HepG2 (cell line): Measurements from ENCODE around the gene AHRR. TPM values are rescaled to one million over a fixed set of nuclear protein-coding genes. Genes with fewer than 3 reads are reported as not detected.

ENCODE experiments used
- ATAC-seq: fragments of 200-7000 bp; cut with Tn5 transposase; 3 replicates; pipeline ENCODE4 v1.9.1; 2020; ENCODE audit warnings: mild to moderate bottlenecking, moderate library complexity
- BruUV-seq: library from RNA; stranded (reverse); fragments of 400-500 nt; replicated peaks from 2 replicates; lab custom pipeline; 2021; lab: Mats Ljungman, UMichigan
- CTCF ChIA-PET: fragments of 300-600 bp; formaldehyde crosslinking; extraction: SDS; loops from one replicate; lab custom pipeline; 2021; ENCODE audit warnings: low total read pairs, inconsistent platforms, low intra/inter-chr PET ratio; lab: Yijun Ruan, JAX
- POLR2A ChIA-PET: fragments of 350-600 bp; sonication (Branson Sonifier 250); formaldehyde crosslinking; loops from one replicate; lab custom pipeline; 2020; ENCODE audit warnings: antibody characterized with exemption, inconsistent platforms; lab: Yijun Ruan, JAX
- DNase-seq: peaks from one replicate; pipeline ENCODE4 v3.0.0-alpha.2; 2015; ENCODE audit warnings: low spot score
- FAIRE-seq: peaks from 3 replicates; lab custom pipeline; 2011; peaks lifted over from hg19 to GRCh38; lab: Jason Lieb, UNC
- H2AFZ ChIP-seq: one replicate; pipeline ENCODE4 v1.6.1; 2011; ENCODE audit warnings: low read length, inconsistent platforms
- H3K27ac ChIP-seq: fragments of 300-600 bp; 3 replicates; pipeline ENCODE4 v1.8.0; 2011; ENCODE audit warnings: mixed run types, mild to moderate bottlenecking, mixed read lengths, low read length, inconsistent platforms; ENCODE audit not compliant: insufficient read depth; ENCODE audit errors: extremely low read length
- H3K27me3 ChIP-seq, 2 experiments: fragments of 200-600 bp in 1 of 2; 2 replicates in 1 of 2; 3 replicates in 1 of 2; pipeline versions ENCODE4 v1.6.0 to v1.8.0; 2011; ENCODE audit warnings: low read length in 2 of 2, mild to moderate bottlenecking in 2 of 2, moderate library complexity in 2 of 2, inconsistent platforms in 1 of 2; ENCODE audit not compliant: insufficient read depth in 2 of 2, control insufficient read depth in 1 of 2
- H3K36me3 ChIP-seq, 2 experiments: fragments of 200-600 bp in 1 of 2; replicated peaks in 1 of 2; 2 replicates in 1 of 2; 3 replicates in 1 of 2; pipeline versions ENCODE4 v1.5.1 to v1.8.0; 2011; ENCODE audit warnings: low read length in 2 of 2, inconsistent platforms in 1 of 2; ENCODE audit not compliant: insufficient read depth in 2 of 2, control insufficient read depth in 1 of 2
- H3K4me1 ChIP-seq: 2 replicates; pipeline ENCODE4 v1.5.1; 2012; ENCODE audit warnings: low read length, inconsistent platforms; ENCODE audit not compliant: insufficient read depth
- H3K4me2 ChIP-seq: 2 replicates; pipeline ENCODE4 v1.6.0; 2011; ENCODE audit warnings: low read depth, low read length, inconsistent platforms
- H3K4me3 ChIP-seq, 3 experiments: fragments of 200-600 bp in 1 of 3; sonication (generic), shearing (Covaris generic) in 1 of 3; replicated peaks in 1 of 3; 2 replicates each; pipeline ENCODE4 v1.5.1; 2011 to 2016; ENCODE audit warnings: low read length in 3 of 3, inconsistent platforms in 2 of 3, low read depth in 2 of 3, mild to moderate bottlenecking in 2 of 3, control low read depth in 1 of 3, mixed read lengths in 1 of 3; ENCODE audit not compliant: insufficient read depth in 1 of 3
- H3K79me2 ChIP-seq: one replicate; pipeline ENCODE4 v1.6.1; 2011; ENCODE audit warnings: low read length, inconsistent platforms; ENCODE audit not compliant: insufficient read depth
- H3K9ac ChIP-seq: 2 replicates; pipeline ENCODE4 v1.6.0; 2011; ENCODE audit warnings: mild to moderate bottlenecking, low read depth, low read length, inconsistent platforms; ENCODE audit not compliant: insufficient read depth
- H3K9me3 ChIP-seq: 2 replicates; pipeline ENCODE4 v1.5.1; 2012; ENCODE audit warnings: mild to moderate bottlenecking, low read length
- H4K20me1 ChIP-seq: 2 replicates; pipeline ENCODE4 v1.6.0; 2011; ENCODE audit warnings: inconsistent platforms, mild to moderate bottlenecking, low read length, moderate library complexity; ENCODE audit not compliant: insufficient read depth
- ARHGAP35 ChIP-seq: sonication (generic); formaldehyde crosslinking; IDR thresholded peaks from 2 replicates; pipeline ENCODE4 v1.9.0; 2022; ENCODE audit warnings: mild to moderate bottlenecking, inconsistent platforms, moderate library complexity, missing genetic modification reagents, borderline replicate concordance
- CCDC6 ChIP-seq: sonication (generic); formaldehyde crosslinking; IDR thresholded peaks from 2 replicates; pipeline ENCODE4 v1.8.1; 2022; ENCODE audit warnings: mild to moderate bottlenecking, missing genetic modification reagents, moderate library complexity
- CREB3 ChIP-seq: sonication (generic); formaldehyde crosslinking; IDR thresholded peaks from 2 replicates; pipeline ENCODE4 v1.5.0; 2020; ENCODE audit warnings: missing genetic modification reagents
- DDIT3 ChIP-seq: sonication (generic); formaldehyde crosslinking; IDR thresholded peaks from 2 replicates; pipeline ENCODE4 v1.4.0; 2020; ENCODE audit warnings: mild to moderate bottlenecking, missing genetic modification reagents
- HMG20A ChIP-seq: IDR thresholded peaks from 2 replicates; pipeline ENCODE4 v1.6.1; 2016; ENCODE audit warnings: borderline replicate concordance
- RERE ChIP-seq: IDR thresholded peaks from 2 replicates; pipeline ENCODE4 v1.6.1; 2016; ENCODE audit warnings: low read depth, missing genetic modification reagents, missing compliant biosample characterization
- REXO4 ChIP-seq: sonication (generic); formaldehyde crosslinking; IDR thresholded peaks from 2 replicates; pipeline ENCODE4 v1.8.0; 2022; ENCODE audit warnings: missing genetic modification reagents, mild to moderate bottlenecking, borderline replicate concordance
- TBX2 ChIP-seq: sonication (generic); formaldehyde crosslinking; IDR thresholded peaks from 2 replicates; pipeline ENCODE4 v1.5.0; 2020; ENCODE audit warnings: missing genetic modification reagents, mild to moderate bottlenecking, borderline replicate concordance
- TEAD3 ChIP-seq: optimal IDR thresholded peaks from 2 replicates; pipeline ENCODE3; 2016; ENCODE audit warnings: borderline replicate concordance
- ZNF10 ChIP-seq: sonication (generic); formaldehyde crosslinking; IDR thresholded peaks from 2 replicates; pipeline ENCODE4 v1.4.0; 2020; ENCODE audit warnings: mild to moderate bottlenecking, low read depth, missing genetic modification reagents, borderline replicate concordance
- ZNF333 ChIP-seq: sonication (generic); formaldehyde crosslinking; IDR thresholded peaks from 2 replicates; pipeline ENCODE4 v1.4.0; 2020; ENCODE audit warnings: mild to moderate bottlenecking, missing genetic modification reagents, borderline replicate concordance
- ZNF547 ChIP-seq: sonication (generic); formaldehyde crosslinking; IDR thresholded peaks from 2 replicates; pipeline ENCODE4 v1.5.1; 2020; ENCODE audit warnings: mild to moderate bottlenecking, missing genetic modification reagents
- ZNF775 ChIP-seq: sonication (generic); formaldehyde crosslinking; IDR thresholded peaks from 2 replicates; pipeline ENCODE4 v1.4.0; 2020; ENCODE audit warnings: missing genetic modification reagents, mild to moderate bottlenecking, moderate library complexity, borderline replicate concordance
- WGBS: methylation state at CpG from one replicate; pipeline ENCODE4 v1.1.6; 2017; ENCODE audit warnings: low lambda C conversion rate; 5-methylcytosine and 5-hydroxymethylcytosine counted together
- in situ Hi-C: cut with HindIII; loops from 2 replicates; pipeline ENCODE4 v1.10.0; 2017; ENCODE audit warnings: low pct_unique_long_range_greater_than_20kb; ENCODE audit not compliant: extremely low pct_ligation_motif_present
- intact Hi-C: fragments of 100-400 bp; cut with micrococcal nuclease; formaldehyde crosslinking; loops from one replicate; pipeline ENCODE4 v1.10.0; 2022; ENCODE audit not compliant: unreplicated experiment
- polyA plus RNA-seq, 8 experiments: library from polyadenylated mRNA; depleted of rRNA in 3 of 8; stranded (reverse) in 7 of 8; unstranded in 1 of 8; fragments of >200 nt; fragmentation: Illumina TruSeq in 4 of 8; extraction: Trizol in 4 of 8; gene quantifications; 2 replicates each; pipeline versions ENCODE4 v1.2.1 to v1.2.3, GENCODE V29; 2011 to 2016; ENCODE audit warnings: low read depth in 4 of 8, missing spikeins in 1 of 8, mixed read lengths in 1 of 8; ENCODE audit not compliant: insufficient read depth in 1 of 8
- total RNA-seq, 5 experiments: library from RNA; depleted of rRNA; stranded (reverse); fragments of >200 nt; fragmentation: Illumina TruSeq; extraction: Trizol; gene quantifications; 2 replicates each; pipeline ENCODE4 v1.2.3, GENCODE V29; 2016; ENCODE audit warnings: low read depth in 1 of 5

AHRR gene
- total and polyA plus RNA-seq, 2 of the 13 experiments (the other 11 are each of a cell fraction or from before 2014, with no cell fraction given), result 0.28 to 0.35 TPM

- ChIA-PET CTCF (no interaction called here), POLR2A (no interaction called here)
- no peak for ATAC-seq
- Histone ChIP-seq H3K79me2 (no peaks in the 10 kb centered on the region), H3K9ac (no peak overlapping the region), H3K27me3 (no peaks in the 10 kb centered on the region; a peak in 1 of 5 replicates), H3K4me1 (no peaks in the 10 kb centered on the region), H3K4me3 (no peak overlapping the region), H3K9me3 (no peaks in the 10 kb centered on the region), H2AFZ (no peak overlapping the region), H3K4me2 (no peak overlapping the region), H4K20me1 (no peaks in the 10 kb centered on the region), H3K27ac (no peak overlapping the region), H3K36me3 (no peaks in the 10 kb centered on the region)
- no TSS peak for BruUV-seq
- FAIRE-seq, result no peak
- in situ Hi-C loops (no loop called here), intact Hi-C loops (no loop called here)
- no peak for DNase-seq
- 67% methylated on average over 24 of the region's 24 CpGs for WGBS
- TF ChIP-seq ARHGAP35 (CRISPR knock-in tag) (no peak), ZNF547 (CRISPR knock-in tag) (no peak), ZNF775 (no peak), DDIT3 (CRISPR knock-in tag) (no peak), RERE (no peak), REXO4 (CRISPR knock-in tag) (no peak), ZNF333 (CRISPR knock-in tag) (no peak), ZNF10 (no peak), CREB3 (no peak), TBX2 (CRISPR knock-in tag) (no peak), HMG20A (CRISPR knock-in tag) (no peak), TEAD3 (CRISPR knock-in tag) (no peak), CCDC6 (no peak)
Observed at GRCh38 chr5:346229-346935, 24.9 kb downstream of the AHRR start.
